KG1 (cell line): ENCODE results near the gene GNB5.
"Not testable (repeated sequence)": the region's sequence is repeated elsewhere in the genome, so short reads cannot be mapped to it uniquely, and the experiment has no call there.

Source experiments
- DNase-seq: peaks from one replicate; lab custom pipeline; 2025; lab: John Stamatoyannopoulos, UW

Gene GNB5

DNA sequence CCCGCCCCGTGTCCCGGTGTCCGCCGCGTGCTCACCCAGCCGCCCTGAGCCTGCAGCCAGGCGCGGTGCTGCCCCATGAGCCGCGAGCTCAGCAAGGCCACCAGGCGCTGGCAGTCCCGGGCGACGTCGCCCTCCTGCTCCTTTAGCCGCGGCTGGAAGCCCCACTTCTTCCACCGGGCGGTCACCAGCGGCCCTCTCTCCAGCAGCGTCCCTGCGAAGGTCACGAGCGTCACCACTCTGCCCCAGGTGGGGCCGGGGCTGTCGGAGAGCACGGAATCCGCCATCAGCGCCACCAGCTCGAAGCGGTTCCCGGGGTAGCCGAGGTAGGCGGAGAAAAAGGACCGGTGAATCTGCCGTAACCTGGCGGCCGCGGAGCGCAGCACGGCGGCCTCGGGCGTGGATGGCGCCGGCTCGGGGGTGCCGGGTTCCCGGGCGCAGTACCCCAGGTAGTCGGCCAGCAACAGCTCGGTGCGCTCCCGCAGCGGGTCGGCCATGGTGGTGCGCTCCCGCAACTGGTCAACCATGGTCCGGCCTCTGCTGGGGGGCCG, 78.9 kb downstream of the GNB5 start:
- no peak for DNase-seq

DNA sequence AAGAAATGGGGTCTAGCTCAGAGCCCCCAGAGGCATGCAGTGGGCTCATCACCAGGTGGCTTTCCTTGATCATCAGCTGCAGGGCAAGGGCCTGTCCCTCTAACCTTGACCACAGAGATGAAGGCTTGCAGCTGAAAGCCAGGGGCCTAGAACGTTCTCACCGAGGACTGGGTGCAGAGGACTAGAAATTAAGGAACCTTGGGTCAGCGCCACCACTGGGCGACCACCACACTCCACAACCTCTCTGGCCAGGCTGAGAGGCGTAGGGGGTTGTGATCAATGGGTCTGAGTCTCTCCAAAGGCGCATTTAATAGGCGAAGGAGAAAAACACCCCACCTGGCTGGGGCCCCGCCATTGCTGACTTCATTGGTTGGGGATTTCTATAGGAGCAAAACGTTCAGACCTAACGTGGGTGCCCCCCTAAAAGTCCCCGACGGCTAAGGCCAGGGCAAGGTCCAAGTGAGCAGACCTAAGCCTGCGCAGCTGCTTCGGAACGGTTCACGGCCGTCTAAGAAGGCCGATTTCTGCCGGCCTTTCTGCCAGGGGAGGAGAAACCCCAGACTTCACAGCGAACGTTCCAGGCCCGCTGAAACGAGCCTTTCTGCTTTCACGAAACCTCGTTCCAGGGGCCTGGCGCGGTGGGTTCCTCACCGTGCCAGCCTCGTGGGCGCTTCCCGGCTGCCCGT, 79.5 kb downstream of the GNB5 start:
- no peak for DNase-seq

DNA sequence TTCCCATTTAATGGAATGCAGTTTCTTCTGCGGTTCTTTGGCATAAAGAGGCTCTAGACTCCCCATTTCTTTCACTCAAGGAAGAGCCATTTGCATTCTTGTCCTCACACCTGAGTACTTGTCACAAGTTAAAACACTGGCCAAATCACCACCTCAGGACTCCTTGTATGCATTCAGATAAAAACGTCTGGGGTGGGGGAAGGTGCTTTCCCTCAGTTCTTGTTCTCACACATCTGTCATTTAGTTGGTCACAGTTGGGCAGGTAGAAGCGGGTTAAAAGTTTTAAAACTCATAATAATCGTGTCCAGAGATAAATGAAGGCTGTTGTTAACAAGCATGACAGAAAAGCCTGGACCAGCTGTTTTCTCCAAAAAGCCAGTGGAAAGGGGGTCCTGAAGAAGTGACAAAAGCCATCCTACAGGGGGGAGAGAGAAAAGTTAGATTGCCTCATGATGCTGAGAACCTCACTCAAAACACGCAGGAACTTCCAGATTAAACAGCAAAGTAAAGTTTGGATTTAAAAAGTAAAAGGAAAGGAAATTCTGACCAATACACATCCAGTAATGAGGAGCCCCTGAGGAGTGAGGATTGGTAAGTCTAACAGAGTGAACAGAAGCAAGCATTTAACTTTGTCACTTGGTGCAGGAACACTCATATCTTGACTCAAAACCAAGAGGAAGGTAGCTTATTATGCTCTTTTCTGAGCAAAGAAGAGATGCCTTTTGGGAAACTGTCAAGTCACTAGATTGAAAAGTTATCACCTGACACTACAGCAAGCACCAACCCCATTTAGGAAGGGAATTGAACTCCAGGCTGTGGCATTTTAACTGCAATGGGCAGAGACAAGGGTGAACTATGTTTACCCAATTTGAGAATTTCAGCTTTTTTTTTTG, 81.4 kb downstream of the GNB5 start:
- DNase-seq, result no peak

DNA sequence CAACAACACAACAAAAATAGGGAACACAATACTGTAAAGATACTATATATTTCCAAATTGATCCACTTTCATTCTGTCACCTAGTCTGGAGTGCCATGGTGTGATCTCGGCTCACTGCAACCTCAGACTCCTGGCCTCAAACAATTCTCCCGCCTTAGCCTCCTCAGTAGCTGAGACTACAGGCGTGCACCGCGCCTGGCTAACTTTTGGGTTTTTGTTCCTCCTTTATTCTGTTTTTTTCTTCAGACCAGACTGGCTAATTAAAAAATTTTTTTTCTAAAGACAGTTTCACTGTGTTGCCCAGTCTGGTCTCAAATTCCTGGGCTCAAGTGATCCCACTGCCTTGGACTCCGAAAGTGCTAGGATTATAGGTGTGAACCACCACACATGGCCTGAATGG, 84.0 kb downstream of the GNB5 start:
- DNase-seq, result no peak

DNA sequence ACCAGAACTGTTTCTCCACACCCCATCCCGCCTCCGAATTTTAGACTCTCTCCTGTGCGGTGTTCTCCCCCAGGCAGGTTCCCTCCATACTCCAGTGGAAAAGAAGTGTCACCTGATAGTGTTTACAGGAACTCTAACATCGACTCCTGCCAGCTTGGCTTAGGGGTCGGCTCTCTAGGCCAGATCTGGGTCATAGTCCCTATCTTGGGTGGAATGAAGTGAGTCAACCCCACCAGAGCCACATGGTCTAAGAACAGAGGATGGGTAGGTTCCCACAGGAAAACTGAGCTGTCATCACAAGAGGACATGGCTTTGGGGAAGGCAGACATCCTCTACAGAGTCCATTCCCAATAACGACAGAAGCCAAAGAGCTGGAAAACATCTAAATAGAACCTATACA, 84.6 kb downstream of the GNB5 start:
- DNase-seq, result no peak

DNA sequence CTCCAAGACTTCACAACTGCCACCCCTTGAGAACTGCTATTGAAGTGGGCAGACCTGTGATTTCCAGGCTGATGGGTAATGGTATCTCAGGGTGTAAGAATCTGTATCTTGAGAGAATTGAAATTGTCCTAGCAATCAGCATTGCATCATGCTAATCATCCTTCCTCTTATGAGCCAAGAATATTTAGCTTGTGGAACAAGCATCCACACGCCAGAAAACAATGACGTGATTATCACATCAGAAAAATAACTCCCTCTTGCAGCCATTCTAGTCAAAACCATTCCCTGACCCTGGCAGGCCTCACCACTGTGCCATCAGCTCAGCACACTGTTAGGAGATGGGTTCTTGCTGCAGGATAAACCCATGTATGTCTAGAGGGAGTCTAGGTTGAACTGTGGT, 85.3 kb downstream of the GNB5 start:
- DNase-seq, result no peak

DNA sequence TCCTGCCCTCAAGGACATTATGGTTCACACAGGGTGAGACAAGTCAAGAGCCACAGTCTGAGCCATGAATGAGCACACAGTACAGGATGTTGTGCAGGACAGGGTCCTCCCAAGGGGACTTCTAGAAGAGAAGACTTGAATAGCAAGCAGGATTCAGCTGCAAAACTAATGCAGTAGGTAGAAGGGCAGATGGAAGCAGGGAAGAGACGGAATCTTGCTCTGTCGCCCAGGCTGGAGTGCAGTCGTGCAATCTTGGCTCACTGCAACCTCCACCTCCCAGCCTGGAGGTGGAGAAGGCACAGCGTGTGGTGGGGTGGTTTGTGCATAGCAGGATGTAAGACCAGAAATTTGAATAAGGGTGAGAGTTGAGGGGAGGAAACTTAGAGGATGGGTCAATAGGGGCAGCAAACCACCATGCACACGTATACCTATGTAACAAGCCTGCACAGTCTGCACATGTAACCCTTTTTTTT, 86.6 kb downstream of the GNB5 start:
- no peak for DNase-seq

DNA sequence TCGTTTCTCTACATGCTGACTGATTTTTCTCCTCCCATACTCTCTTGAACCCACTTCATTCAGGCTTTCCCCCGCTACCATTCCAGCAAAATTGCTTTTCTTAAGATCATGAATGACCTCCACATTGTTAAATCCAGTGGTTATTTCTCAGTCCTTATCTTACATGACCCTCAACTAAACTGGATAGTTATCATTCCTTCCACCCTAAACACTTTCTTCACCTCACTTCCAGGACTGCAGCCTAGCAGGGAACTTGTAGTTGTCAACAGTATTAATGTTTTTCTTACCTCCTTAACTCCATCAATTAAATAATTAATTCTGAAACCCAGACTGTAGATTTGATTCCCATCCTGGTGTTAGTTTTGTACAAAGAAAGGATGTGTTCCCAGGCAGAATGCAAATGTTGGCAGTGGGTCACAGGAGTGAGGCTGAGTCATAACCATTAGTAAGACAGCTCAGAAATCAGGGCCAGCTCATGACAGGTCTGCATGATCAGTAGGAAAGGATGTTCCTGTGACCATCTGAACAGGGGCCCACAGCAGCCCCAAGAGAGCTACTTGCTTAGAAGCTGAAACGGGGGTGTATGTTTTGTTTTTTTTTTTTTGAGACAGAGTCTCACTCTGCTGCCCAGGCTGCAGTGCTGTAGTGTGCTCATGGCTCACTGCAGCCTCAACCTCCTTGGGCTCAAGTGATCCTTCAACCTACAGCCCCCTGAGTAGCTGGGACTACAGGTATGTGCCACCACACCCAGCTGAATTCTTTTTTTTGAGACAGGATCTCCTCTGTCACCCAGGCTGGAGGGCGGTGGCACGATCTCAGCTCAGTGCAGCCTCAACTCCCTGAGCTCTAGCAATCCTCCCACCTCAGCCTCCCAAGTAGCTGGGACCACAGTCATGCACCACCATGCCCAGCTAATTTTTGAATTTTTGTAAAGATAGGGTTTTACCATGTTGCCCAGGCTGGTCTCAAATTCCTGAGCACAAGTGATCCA, 87.7 kb downstream of the GNB5 start:
- no peak for DNase-seq

DNA sequence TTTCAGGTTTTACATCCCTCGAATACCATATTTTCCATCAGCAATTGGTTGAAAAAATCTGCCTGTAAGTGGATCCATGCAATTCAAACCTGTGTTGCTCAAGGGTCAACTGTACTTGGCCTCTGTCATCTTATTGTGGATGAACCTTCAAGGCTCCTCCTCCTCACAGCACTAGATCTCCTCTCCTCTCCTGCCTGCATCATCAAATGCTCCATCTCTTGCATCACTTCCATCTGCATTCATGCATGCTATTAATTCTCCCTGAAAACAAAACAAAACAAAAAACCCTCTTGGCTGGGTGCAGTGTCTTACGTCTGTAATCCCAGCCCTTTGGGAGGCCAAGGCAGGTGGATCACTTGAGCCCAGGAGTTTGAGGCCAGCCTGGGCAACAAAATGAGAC, 88.7 kb downstream of the GNB5 start:
- no peak for DNase-seq

DNA sequence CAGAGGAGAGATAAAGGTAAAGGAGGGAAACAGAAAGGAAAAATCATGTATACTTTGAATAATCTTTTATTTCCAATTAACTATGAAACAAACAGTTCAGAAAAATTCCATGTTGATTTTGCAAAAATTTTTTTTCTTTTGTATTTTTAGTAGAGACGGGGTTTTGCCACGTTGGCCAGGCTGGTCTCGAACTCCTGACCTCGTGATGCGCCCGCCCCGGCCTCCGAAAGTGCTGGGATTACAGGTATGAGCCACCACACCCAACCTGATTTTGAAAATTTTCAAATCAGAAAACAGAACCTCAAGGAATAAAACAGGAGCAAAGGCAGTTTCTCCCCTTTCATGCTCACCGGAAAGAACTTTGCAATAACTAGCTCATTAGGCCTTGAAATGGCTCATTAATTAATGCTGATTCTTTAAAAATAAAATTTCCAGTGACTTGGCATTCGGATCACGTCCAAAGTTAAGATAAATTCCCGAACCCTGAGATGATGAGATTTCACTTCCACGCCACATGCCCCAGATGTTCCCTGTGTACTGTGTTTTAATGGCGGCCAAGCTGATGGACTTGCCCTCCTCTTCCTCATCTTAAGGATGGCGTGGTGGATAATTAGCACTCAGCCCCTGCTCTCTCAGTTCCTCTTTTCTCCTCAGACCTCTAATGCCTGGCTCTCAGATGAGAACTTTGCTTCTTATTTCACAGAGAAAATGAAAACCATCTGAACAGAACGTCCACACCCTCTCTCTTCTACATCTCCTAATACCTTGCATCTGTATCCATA, 89.5 kb downstream of the GNB5 start:
- DNase-seq, result no peak

DNA sequence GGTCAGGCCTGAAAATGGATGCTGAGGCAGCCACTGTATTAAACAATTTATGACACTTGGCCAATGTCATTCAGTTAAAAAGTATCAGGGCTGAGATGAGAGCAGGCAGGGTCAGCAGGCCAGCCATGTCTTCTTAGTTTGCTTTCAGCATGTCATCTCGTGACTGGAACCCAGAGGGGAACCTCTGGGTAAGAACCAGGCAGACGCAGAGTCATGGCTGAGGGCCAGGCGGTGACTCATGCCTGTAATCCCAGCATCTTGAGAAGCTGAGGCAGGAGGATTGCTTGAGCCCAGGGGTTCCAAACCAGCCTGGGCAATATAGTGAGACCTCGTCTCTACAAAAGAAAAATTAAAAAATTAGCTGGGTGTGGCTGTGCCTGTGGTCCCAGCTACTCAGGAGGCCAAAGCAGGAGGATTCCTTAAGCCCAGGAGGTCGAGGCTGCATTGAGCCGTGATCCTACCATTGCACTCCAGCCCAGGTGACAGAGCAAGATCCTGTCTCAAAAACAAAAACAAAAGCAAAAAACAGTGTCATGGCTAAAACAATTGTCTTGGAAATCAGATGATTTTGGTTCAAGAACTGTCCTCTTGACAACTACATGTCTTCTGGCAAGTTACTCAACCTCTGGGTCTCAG, 90.3 kb downstream of the GNB5 start:
- DNase-seq, result no peak

DNA sequence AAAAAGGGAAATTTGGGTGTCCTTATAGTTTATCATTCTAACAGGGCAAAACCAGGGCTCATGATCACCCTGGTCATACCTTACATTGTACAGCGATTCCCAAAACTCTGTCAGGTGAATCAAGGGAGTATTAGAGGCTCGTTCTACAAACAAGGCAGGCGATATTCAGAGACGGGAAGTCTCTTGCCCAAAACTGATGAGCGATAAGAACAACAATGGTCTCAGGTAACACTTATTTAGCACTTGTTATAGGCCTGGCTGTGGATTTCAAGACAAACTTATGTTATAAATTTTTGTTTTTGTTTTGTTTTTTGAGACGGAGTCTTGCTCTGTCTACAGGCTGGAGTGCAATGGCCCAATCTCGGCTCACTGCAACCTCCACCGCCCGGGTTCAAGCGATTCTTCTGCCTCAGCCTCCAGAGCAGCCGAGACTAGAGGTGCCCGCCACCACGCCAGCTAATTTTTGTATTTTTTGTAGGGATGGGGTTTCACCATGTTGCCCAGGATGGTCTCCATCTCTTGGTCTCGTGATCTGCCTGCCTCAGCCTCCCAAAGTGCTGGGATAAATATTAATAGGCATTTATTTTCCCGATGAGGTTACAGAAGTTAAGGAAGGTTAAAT, 91.4 kb downstream of the GNB5 start:
- no peak for DNase-seq

DNA sequence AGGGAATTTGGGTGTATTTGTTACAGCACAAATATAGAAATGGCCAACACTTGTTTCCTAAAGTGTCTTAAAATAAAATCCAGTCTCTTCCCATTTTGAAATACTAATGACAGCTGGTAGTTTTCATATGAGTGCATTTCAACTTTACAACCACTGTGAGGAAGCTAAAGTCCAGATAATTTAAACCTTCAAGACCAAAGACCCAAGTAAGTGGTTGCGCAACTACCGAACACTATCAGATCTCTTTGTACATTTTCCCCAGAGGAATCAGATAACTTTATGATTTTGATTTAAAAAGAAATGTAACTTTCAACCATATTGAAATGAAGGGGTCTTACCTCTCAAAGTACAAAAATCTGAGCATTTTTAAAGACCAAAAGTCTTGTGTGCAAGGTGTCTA, 92.9 kb downstream of the GNB5 start:
- DNase-seq, result no peak

DNA sequence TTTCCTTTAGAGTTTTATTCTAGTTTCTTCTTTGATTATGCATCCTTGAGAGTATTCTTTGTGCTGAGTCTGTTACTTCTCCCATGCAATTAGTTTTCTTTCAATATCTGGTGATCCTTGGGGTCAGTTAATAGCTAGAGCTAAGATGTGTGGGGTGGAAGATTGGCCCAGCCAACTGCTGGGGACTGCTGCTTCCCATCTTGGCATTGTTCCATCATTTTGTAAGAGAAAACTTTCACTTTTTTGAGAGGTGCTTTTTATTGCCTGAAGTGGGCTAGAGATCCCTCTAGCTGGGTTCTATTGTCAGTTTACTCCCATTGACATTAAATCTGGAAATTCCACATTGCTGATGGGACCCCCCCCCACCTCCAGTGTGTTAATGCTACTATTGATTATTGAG, 94.0 kb downstream of the GNB5 start:
- no peak for DNase-seq

DNA sequence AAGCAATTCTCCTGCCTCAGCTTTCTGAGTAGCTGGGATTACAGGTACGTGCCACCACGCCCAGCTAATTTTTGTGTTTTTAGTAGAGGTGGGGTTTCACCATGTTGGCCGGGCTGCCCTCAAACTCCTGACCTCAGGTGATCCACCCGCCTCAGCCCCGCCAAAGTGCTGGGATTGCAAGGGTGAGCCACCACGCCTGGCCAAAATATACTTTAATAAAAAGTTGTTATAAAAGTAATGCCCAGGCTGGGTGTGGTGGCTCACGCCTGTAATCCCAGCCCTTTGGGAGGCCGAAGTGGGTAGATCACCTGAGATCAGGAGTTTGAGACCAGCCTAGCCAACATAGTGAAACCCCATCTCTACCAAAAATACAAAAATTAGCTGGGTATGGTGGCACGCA, 94.7 kb downstream of the GNB5 start:
- DNase-seq, result not testable (repeated sequence)

DNA sequence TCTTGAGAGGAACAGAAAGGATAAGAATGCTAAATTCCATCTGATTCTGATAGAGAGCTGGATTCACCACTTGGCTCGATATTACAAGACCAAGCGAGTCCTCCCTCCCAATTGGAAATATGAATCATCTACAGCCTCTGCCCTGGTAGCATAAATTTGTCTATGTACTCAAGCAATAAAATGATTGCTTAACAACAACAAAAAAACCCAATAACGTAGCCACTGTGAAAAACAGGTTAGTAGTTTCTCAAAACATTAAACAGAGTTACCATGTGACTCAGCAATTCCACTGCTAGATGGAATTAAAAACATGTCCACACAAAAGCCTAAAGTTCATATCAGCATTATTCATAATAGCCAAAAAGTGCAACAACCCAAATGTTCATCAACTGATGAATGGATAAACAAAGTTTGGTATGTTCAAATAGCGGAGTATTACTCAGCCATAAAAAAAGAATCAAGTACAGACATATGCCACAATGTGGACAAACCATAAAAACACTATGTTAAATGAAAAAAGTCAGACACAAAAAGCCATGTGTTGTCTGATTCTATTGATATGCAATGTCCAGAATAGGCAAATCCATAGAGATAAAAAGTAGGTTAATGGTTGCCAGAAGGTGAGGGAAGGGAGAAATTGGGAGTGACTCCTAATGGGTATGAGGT, 95.5 kb downstream of the GNB5 start:
- no peak for DNase-seq

DNA sequence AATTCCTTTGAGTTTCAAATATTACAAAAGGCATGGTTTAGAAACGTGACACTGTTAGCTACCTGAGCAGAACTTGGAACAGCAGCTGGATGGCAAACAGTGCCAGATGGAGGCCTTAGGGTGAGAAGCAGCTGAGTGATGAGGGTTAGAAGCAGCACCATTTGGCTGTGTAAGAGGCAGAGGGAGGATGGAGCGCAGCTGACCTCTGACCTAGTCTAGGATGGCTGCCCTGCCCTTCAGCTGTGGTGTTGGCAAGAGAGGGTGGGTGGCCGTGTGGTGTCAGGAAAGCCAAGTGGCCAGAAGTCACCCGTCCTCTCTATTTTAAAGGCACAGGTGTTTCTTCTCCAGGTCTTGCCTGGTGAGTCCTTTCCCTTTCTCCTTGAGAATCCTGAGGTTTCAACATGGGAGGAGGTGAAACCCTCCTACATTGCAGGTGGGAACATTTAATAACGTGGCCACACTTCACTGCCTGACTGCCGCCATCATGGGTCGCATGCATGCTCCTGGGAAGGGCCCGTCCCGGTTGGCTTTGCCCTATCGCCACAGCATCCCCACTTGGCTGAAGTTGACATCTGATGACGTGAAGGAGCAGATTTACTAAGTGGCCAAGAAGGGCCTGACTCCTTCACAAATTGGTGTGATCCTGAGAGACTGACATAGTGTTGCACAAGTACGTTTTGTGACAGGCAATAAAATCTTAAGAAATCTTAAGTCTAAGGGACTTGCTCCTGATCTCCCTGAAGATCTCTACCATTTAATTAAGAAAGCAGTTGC, 96.2 kb downstream of the GNB5 start:
- no peak for DNase-seq

DNA sequence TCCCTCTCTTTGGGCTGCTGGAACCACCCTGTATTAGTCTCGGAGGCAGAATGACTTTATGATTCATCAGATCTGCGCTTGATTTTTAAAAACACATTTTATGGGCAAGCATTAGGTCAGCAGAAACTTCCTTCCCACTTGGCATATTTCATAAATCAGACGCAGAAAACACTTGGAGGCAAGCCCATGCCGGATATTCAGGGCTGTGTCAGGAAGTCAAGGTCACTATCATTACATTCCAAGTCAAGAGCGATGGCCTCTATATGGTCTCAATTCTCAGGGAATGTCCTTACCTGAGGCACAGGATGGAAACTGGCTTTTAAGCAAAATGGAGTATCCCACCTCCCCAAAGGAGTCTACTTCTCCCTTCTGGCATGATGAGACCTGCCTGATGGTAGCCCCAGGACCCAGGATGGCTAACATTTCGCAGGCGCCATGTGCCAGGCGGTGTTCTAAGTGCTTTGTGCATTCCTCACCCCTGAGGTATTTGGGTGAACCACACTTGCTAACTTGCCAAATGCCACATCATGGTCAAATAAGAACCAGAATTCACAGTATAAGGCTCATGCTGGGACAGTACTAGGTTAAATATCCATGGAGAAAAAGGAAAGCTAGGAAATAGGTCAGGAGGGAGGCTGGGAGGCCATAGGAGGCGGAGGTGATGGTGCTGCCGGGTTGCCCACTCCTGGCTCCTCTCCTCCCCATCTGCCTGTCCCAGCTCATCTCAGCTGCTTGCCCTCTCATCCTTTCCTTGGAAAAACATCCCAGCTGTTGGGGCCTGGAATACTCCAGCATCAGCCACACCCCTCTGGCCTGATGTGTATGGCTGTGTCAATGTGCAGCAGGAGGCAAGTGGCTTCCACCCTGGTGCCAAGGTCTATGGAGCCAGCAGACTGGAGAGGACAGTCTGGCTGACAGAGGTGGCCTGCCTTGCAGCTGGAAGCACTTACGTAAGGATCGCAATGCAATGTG, 97.4 kb downstream of the GNB5 start:
- no peak for DNase-seq
